ENCODE measurements around the gene PGBD5.

GRCh38 chr1:230356869-230357794 is 69.0 kb downstream of the PGBD5 start:
- TF ChIP-seq MAX (IDR thresholded peaks at IDR 0.05; ENCODE audit: low read depth) (no peak), RCOR1 (IDR thresholded peaks at IDR 0.05; ENCODE audit: low read length) (no peak), SMC3 (IDR thresholded peaks at IDR 0.05; ENCODE audit: low read depth, low read length) (no peak), CTCF (IDR thresholded peaks at IDR 0.05) (no peak), IRF3 (IDR thresholded peaks at IDR 0.05; ENCODE audit: low read depth, low read length) (no peak), RAD21 (IDR thresholded peaks at IDR 0.05; ENCODE audit: low read length) (no peak), JUND (IDR thresholded peaks at IDR 0.05) (no peak), EP300 (IDR thresholded peaks at IDR 0.05; ENCODE audit: borderline replicate concordance in 1 of 2, low read depth in 1 of 2, low read length in 1 of 2) (no peak), USF1 (IDR thresholded peaks at IDR 0.05; ENCODE audit: borderline replicate concordance, low read depth) (no peak)

Measured in SK-N-SH (cell line).